Putamen (tissue), 1 donor: ENCODE data around the gene BMP7.
"Not testable (repeated sequence)": the region's sequence is repeated elsewhere in the genome, so short reads cannot be mapped to it uniquely, and the experiment has no call there.

Source experiments
- DNase-seq: peaks from one replicate; pipeline ENCODE4 v3.0.0-alpha.2; 2016; ENCODE audit warnings: low spot score

BMP7 gene

GRCh38 chr20:57166568-57167291 lies 99.7 kb downstream of the BMP7 start:
- DNase-seq = no peak

DNA sequence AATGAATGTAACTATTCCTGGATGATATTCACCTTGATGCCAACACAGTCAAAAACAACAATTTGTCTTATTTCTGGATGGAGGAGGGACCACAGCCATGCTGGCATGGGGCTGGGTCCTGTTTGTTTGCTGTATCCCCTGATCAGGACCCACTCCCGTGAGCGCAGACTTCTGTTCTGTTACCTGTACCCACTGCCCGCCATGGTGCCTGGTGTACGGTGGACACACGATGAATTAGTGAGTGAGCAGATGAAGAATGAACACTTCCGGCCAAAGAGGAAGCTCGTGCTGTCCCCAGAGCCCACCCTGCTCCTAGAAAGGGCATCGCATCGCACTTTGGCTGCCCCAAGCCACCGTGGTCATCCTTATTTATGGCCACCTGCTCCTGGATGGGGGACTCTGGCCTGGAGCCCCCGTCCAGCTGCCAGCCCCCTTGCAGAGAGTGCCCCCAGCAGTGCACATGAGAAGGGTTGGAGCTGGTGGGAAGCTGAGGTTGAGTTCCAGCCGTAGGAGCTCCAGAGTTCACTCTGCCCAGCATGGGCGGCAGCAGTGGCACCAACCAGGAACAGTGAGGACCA lies 100.9 kb downstream of the BMP7 start:
- DNase-seq = no peak

DNA sequence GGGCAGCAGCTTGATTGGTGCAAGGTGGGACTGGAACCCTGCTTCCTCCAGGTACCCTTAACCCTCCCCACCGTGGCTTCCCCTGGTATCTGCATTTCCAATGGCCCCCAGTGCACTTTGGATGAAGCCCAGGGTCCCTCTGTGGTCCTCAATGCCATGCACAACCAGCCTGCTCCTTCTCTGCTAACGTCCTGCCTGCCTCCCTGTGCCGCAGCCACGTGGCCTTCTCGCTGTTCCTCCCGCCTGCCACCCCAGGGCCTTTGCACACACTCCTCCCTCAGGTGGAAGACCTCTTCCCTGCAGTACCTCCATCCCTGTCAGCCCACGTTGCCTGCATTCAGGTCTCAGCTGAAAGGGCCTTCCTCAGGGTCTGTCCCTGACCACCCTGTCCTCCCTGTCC lies 101.6 kb downstream of the BMP7 start:
- no peak for DNase-seq

DNA sequence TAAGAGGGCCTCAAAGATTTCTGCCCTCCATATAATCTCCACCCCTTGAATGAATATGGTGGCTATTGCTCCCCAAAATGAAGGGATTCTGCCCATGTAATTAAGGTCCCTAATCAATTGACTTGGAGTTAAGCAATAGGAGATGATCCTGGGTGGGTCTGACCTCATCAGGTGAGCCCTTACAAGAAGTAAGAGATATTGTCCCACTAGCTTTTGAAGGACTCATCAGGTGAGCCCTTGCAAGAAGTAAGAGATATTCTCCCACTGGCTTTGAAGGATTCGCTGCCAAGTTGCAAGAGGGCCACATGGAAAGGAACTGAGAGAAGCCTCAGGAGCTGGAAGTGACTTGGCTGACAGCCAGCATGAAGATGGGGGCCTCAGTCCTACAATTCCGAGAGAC lies 103.4 kb downstream of the BMP7 start:
- no peak for DNase-seq

- DNase-seq = no peak
Measured at GRCh38 chr20:57162362-57162652, 104.1 kb downstream of the BMP7 start.

- no peak for DNase-seq
Measured at GRCh38 chr20:57161478-57162361, 104.7 kb downstream of the BMP7 start.

DNA sequence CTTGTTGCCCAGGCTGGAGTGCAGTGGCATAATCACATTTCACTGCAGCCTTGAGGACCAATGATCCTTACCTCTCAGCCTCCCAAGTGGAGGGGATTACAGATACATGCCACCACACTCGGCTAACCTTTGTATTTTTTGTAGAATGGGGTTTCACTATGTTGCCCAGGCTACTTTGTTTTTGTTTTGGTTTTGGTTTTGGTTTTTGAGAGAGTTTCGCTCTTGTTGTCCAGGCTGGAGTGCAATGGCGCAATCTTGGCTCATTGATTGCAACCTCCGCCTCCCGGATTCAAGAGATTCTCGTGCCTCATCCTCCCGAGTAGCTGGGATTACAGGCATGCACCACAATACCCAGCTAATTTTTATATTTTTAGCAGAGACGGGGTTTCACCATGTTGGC lies 105.5 kb downstream of the BMP7 start:
- DNase-seq = no peak

DNA sequence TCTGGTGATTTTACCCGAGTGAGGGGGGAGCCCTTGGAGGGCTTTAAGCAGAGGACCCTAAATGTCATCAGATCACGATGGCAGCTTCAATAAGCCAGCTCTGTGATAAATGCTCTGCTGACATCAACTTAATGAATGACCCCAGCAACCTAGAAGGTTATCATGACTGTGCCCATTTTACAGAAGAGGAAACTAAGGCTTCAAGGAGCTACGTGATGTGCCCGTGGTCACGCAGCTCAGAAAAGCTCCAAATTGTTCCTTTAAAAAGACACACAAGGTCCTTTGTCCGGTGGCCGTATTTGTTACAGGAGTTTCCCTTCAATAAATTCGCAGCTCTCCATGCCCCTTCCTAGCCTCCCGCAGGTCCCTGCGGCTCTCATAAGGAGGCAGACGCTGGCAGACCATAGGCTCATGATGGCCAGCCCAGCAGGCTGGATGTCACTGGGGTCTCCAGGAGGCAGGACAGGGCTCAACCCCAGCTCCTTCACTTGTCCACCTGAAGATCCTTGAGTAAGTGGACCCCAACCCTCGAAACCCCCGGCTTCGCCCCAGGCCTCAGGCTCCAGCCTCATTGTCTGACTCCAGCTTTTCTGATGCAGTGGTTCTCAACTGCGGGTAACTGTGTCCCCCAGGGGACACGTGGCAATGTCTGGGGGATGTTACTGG lies 106.4 kb downstream of the BMP7 start:
- no peak for DNase-seq

DNA sequence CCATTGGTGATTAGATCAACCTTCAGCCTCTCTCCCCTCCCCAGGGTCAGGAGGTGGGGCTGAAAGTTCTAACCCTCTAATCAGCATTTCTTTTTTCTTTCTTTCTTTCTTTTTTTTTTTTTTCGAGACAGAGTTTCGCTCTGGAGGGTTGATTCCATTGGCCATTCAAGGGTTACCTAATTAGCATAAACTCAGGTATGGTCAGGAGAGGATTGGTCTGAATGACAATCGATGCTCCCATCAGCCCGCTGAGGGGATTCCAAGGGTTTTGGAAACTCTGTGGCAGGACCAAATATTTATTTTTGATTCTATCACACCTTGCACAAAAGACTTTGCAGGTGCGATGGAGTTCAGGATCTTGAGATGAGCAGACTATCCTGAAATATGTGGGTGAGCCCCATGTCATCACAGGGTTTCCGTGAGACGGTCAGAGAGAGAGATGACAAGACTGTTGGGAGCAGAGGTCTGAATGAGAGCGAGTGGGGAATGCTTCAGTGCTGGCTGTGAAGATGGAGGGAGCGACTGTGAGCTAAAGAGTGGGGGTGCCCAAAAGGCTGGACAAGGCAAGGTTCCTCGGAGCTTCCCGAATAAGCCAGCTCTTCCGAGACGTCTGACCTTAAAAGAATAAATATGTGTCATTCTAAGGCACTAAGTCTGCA lies 107.1 kb downstream of the BMP7 start:
- DNase-seq = no peak

GRCh38 chr20:57158474-57158873 lies 108.0 kb downstream of the BMP7 start:
- DNase-seq = no peak

- not testable (repeated sequence) for DNase-seq
Measured at GRCh38 chr20:57157787-57158186, 108.7 kb downstream of the BMP7 start.

DNA sequence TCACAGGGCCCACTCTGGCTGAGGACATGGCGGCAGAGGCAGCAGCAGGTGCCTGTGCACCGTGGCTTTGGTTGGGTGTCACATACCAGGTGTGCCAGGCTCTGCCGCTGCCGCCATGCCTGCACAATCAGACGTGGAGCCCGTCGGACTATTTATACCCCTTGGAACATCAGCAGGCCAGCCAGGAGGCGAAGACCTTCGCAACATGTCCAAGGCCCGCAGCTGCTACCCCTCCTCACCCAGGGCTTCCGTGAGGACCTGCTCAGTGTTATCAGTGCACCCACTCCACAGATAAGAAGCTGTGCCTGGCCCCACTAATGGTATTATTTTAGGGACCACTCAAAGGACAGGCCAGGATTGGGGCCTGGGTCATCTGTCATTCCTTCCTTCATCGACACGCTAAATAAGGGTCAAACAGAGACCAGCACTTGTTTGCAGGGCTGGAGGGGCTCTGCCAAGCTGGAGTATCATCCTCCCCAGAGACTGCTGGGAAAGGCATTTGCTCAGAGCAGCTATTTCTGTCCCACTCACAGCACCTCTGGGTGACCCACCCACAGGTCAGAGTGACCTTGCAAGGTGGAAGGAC lies 109.2 kb downstream of the BMP7 start:
- DNase-seq = no peak

- no peak for DNase-seq
Measured at GRCh38 chr20:57156011-57156729, 110.3 kb downstream of the BMP7 start.

DNA sequence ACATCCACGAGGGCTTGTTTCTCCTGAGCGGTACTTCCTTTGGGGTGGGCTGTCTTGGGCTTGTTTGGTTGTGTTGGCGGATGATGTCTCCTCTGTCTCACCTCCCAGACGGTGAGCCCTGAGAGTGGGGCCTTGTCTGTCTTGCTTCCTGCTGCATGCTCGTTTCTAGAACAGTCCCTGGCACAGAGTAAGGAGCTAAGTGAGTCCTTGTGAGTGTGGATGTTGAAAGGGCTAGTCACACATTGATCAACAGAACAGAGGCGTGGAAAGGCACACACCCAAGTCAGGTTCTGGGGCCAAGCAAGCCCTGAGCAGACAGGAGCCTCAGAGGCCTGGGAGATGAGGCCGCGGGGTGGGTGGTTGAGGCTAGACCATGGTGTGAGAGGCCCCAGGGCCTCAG lies 111.0 kb downstream of the BMP7 start:
- DNase-seq = no peak

DNA sequence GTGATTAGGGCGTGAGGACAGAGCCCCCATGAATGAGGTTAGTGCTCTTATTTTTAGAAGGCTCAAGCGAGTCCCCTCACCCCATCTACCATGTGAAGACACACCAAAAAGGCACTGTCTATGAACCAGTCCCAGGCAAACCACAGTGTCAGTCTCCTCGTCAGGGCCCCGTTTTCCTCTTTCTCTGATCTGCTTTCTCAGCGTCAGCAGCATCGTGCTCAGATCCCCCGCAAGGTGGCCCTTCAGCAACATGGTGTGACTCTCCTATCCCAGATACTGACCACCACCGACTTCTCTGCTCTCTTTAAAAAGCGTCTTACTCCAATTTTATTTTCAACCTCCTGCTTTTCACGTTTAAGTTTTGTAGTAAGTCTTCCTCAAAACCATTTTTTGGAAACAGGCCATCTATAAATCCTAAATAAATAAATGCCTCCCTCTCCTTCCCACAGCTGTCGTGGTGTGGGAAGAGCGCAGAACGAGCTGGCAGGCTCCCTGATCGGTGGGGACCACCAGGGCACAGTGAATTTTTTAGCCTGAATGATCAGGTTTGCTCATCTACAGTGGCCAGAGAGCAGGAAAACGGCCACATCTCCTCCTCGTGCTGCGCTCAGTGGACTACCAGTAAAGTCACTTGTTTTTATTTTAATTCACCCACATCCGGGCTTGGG lies 113.1 kb downstream of the BMP7 start:
- DNase-seq = no peak

DNA sequence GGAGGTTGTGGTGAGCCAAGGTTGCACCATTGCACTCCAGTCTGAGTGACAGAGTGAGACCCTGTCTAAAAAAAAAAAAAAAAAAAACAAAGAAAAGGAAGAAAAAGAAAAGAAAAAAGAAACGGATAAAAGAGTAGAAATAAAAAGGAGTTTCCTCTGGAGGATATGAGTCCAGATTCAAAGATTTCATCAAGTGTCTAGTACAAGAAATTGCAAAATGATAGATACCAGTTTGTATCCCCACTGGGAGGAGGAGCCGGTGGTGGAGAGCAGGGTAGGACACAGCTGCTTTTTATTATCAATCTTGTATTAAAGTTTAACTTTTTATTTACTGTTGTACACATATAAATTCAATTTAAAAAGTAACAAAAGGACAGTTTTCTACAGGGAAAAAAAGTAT lies 113.9 kb downstream of the BMP7 start:
- DNase-seq = no peak

DNA sequence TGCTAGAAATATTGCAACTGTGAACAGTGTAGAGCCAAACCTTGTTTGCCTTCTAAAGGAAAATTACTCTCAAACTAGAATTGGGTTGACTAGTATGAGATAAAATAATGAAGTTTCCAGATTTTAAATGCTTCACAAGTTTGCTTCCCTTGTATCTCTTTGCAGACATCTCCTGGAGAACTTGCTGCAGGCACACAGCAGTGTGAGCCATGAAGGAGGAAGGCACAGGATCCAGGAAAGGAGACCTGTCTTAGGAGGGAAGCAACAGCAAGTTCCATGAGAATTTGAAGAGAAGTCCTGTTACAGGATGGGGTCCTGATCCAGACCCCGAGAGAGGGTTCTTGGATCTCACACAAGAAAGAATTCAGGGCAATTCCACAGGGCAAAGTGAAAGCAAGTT lies 115.9 kb downstream of the BMP7 start:
- DNase-seq = no peak

- DNase-seq = no peak
Measured at GRCh38 chr20:57148263-57148662, 118.2 kb downstream of the BMP7 start.

DNA sequence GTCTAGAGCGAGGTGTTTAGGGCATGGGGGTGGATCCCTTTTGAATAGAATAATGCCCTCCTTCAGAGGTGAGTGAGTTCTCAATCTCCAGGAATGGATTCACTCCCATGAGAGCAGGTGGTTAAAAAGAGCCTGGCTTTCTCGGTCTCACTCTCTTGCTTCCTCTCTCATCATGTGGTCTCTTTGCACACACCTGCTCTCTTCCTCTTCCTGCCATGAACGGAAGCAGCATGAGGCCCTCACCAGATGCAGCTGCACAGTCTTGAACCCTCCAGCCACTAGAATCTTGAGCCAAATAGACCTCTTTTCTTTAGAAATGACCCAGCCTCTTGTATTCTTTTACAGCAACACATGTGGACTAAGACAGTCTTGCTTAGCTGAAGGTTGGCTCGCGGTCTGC lies 119.3 kb downstream of the BMP7 start:
- DNase-seq = no peak

- DNase-seq = no peak
Measured at GRCh38 chr20:57146155-57146554, 120.3 kb downstream of the BMP7 start.
